Measurements from ENCODE around the gene RNU6-1. TPM values are rescaled to one million over a fixed set of nuclear protein-coding genes. Genes with fewer than 3 reads are reported as not detected.

RNU6-1 gene
- polyA plus RNA-seq (2012; rRNA removed), result not detected in 2 replicates
- not detected in 2 replicates for polyA plus RNA-seq (2012; cell fraction: cytosol; rRNA removed)
- not detected in 2 replicates for polyA plus RNA-seq (2012; cell fraction: nucleus; rRNA removed)

- POLR2A ChIA-PET, result no interaction called here
- H3K4me1 ChIP-seq (ENCODE audit: control insufficient read depth in 1 of 2, insufficient read depth in 2 of 2, low read depth in 1 of 2, low read length in 1 of 2), result peaks cover 0 to 12% of the 10 kb centered on the region in 2 experiments; a peak in 2 of 4 replicates
- no peaks in the 10 kb centered on the region for H3K36me3 ChIP-seq (replicated peaks in 1 of 2; ENCODE audit: control insufficient read depth in 1 of 2, insufficient read depth in 2 of 2, low read length in 1 of 2)
- CTCF ChIA-PET, result interaction anchor here (1.2 to 9.4 kb wide), 8 partner anchors 23 to 454 kb away, joined by 4 to 123 read pairs (median 4); no protein-coding TSS in a partner anchor
- H3F3A ChIP-seq (replicated peaks; ENCODE audit: insufficient read depth), result peaks cover 8% of the 10 kb centered on the region
- H2AFZ ChIP-seq (ENCODE audit: low read depth), result peak within 1 kb of the TSS; percentile 91
- peak within 1 kb of the TSS; percentile 73 to 97 for H3K4me3 ChIP-seq (ENCODE audit: low read depth in 2 of 2, low read length in 1 of 2)
- no peaks in the 10 kb centered on the region for H3K9me3 ChIP-seq
- no peaks in the 10 kb centered on the region for H4K20me1 ChIP-seq (ENCODE audit: insufficient read depth)
- peak within 1 kb of the TSS; percentile 83 to 90 for H3K27ac ChIP-seq (ENCODE audit: low read depth in 2 of 2, low read length in 1 of 2)
- H3K79me2 ChIP-seq (ENCODE audit: insufficient read depth), result no peaks in the 10 kb centered on the region
- under 1% methylated on average over 40 of the region's 62 CpGs for WGBS (ENCODE audit: low lambda C conversion rate)
- peak; percentile 94 for DNase-seq
- peak within 1 kb of the TSS; percentile 76 for H3K9ac ChIP-seq
- H3K9me2 ChIP-seq, result no peaks in the 10 kb centered on the region
- TF ChIP-seq FOXM1 (IDR thresholded peaks at IDR 0.05; ENCODE audit: low read depth), result no peak
- TF ChIP-seq ELF1 (IDR thresholded peaks at IDR 0.05), result peak; percentile 6; the same call in 1 of the 2 replicates
- TF ChIP-seq RCOR1 (IDR thresholded peaks at IDR 0.05; ENCODE audit: low read length), result no peak
- TF ChIP-seq REST (IDR thresholded peaks at IDR 0.05; ENCODE audit: low read depth, low read length), result no peak
- TF ChIP-seq TEAD4 (IDR thresholded peaks at IDR 0.05; ENCODE audit: borderline replicate concordance, insufficient read depth), result peak; percentile 81
- TF ChIP-seq MEF2A (IDR thresholded peaks at IDR 0.05; ENCODE audit: borderline replicate concordance, low read depth), result no peak
- TF ChIP-seq USF2 (IDR thresholded peaks at IDR 0.05; ENCODE audit: borderline replicate concordance, low read depth, low read length), result peak; percentile 85
- peak; percentile 81; the same call in 1 of the 2 replicates for TF ChIP-seq POLR2AphosphoS5 (IDR thresholded peaks at IDR 0.05; ENCODE audit: low read depth, low read length)
- TF ChIP-seq MXI1 (IDR thresholded peaks at IDR 0.05; ENCODE audit: low read depth, low read length), result peak; percentile 83
- peak; percentile 55 for TF ChIP-seq NRF1 (IDR thresholded peaks at IDR 0.05; ENCODE audit: low read depth, low read length)
- no peak for TF ChIP-seq EP300 (IDR thresholded peaks at IDR 0.05; ENCODE audit: borderline replicate concordance in 1 of 2, low read depth in 1 of 2, low read length in 1 of 2)
- 0 out of 2 replicates have a peak, but pooled peaks have one; percentile 34 for TF ChIP-seq TAF1 (IDR thresholded peaks at IDR 0.05; ENCODE audit: borderline replicate concordance, low read depth, low read length)
- TF ChIP-seq SIN3A (IDR thresholded peaks at IDR 0.05; ENCODE audit: borderline replicate concordance, low read depth, low read length), result no peak
- TF ChIP-seq MAX (IDR thresholded peaks at IDR 0.05; ENCODE audit: low read depth), result 0 out of 2 replicates have a peak, but pooled peaks have one; percentile 65
- no peak for TF ChIP-seq GABPA (IDR thresholded peaks at IDR 0.05; ENCODE audit: low read depth)
- no peak for TF ChIP-seq TCF12 (IDR thresholded peaks at IDR 0.05)
- peak; percentile 21; the same call in 1 of the 2 replicates for TF ChIP-seq GATA2 (CRISPR knock-in tag; IDR thresholded peaks at IDR 0.05)
- TF ChIP-seq CHD2 (IDR thresholded peaks at IDR 0.05; ENCODE audit: low read length, partially characterized antibody), result no peak
- TF ChIP-seq USF1 (IDR thresholded peaks at IDR 0.05; ENCODE audit: borderline replicate concordance, low read depth), result peak; percentile 98
- TF ChIP-seq FOSL2 (IDR thresholded peaks at IDR 0.05; ENCODE audit: borderline replicate concordance, low read depth), result peak; percentile 68; the same call in 1 of the 2 replicates
- no peaks in the 10 kb centered on the region for H3K27me3 ChIP-seq (ENCODE audit: insufficient read depth)
- H3K4me2 ChIP-seq, result peak within 1 kb of the TSS; percentile 82
Measured at GRCh38 chr15:67839929-67840748, at the start of gene RNU6-1. TSS of gene RNU6-1 (minus strand) at chr15:67840045.

Measured in SK-N-SH (cell line).